Measurements from ENCODE around the gene APOB.

APOB gene

DNA sequence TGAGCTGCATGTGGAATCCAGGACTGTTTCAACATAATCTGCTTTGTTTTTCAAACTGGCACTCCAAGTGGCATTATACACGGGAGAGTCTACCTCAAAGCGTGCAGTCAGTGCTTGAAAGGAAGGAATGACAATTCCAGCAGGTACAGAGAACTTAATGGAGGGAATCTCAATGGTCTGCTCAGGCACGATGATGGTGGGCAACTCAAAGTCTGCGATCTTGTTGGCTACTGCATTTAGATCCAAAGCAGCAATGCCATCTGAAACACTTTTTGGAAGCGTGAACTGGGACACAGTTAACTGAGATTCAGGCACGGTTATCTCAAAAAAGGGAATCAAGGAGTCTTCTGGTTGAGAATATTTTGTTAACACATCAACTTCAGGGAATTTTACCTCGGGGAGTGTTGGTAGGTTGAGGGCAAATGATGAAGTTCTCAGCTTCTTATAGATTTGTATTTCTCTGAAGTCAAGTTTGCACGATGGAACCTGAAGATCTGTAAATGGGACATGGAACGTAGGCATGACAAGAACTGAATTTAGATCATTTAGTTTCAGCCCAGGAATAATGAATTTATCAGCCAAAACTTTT is 38.7 kb downstream of the APOB start:
- H3K79me2 ChIP-seq (ENCODE audit: insufficient read depth, low read length) = no peaks in the 10 kb centered on the region
- no peak overlapping the region for H3K4me2 ChIP-seq (ENCODE audit: low read depth, low read length, poor library complexity, severe bottlenecking)
- no peak overlapping the region for H2AFZ ChIP-seq (ENCODE audit: low read length)
- H3K9me3 ChIP-seq (ENCODE audit: insufficient read depth, low read depth, low read length) = no peaks in the 10 kb centered on the region
- TF ChIP-seq EZH2phosphoT487 (IDR thresholded peaks at IDR 0.05; ENCODE audit: borderline replicate concordance) = no peak
- TF ChIP-seq, protein P1, sequence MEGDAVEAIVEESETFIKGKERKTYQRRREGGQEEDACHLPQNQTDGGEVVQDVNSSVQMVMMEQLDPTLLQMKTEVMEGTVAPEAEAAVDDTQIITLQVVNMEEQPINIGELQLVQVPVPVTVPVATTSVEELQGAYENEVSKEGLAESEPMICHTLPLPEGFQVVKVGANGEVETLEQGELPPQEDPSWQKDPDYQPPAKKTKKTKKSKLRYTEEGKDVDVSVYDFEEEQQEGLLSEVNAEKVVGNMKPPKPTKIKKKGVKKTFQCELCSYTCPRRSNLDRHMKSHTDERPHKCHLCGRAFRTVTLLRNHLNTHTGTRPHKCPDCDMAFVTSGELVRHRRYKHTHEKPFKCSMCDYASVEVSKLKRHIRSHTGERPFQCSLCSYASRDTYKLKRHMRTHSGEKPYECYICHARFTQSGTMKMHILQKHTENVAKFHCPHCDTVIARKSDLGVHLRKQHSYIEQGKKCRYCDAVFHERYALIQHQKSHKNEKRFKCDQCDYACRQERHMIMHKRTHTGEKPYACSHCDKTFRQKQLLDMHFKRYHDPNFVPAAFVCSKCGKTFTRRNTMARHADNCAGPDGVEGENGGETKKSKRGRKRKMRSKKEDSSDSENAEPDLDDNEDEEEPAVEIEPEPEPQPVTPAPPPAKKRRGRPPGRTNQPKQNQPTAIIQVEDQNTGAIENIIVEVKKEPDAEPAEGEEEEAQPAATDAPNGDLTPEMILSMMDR (conservative IDR thresholded peaks at IDR 0.05; ENCODE audit: low read length) = no peak
- H3K27me3 ChIP-seq (ENCODE audit: insufficient read depth, low read length, poor library complexity, severe bottlenecking) = no peaks in the 10 kb centered on the region
- no peaks in the 10 kb centered on the region for H3F3A ChIP-seq (ENCODE audit: low read depth)
- no peak overlapping the region for H3K4me3 ChIP-seq (ENCODE audit: low read length, poor library complexity, severe bottlenecking)
- no peaks in the 10 kb centered on the region for H4K20me1 ChIP-seq (ENCODE audit: insufficient read depth, low read length, poor library complexity, severe bottlenecking)
- no peak overlapping the region for H3K9ac ChIP-seq (ENCODE audit: low read depth, low read length, poor library complexity, severe bottlenecking)
- no peaks in the 10 kb centered on the region for H3K4me1 ChIP-seq (ENCODE audit: insufficient read depth, low read length, poor library complexity, severe bottlenecking)
- H3K36me3 ChIP-seq (ENCODE audit: insufficient read depth, low read length) = no peaks in the 10 kb centered on the region
- no peaks in the 10 kb centered on the region for H3K9me2 ChIP-seq (replicated peaks; ENCODE audit: low read depth, low read length)

DNA sequence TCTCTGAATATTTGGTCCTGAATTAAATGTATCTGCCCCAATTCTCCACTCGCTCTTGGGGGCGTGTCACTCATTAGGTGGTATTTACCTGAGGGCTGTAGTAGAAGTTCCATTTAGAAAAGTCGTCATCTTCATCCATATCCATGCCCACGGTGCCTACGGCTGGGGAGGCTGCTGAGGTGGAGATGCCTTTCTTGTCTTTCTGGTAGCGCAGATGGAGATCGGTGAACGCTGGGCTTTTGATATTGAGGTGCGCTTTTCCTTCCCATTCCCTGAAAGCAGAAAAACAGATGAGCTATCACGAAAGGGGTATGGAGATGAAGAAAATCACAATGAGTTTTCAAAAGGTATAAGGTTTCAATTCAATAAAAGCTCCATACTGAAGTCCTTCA is 39.7 kb downstream of the APOB start:
- Histone ChIP-seq H3K27me3 (ENCODE audit: insufficient read depth, low read length, poor library complexity, severe bottlenecking) (no peaks in the 10 kb centered on the region), H3K9me3 (ENCODE audit: insufficient read depth, low read depth, low read length) (no peaks in the 10 kb centered on the region), H3K79me2 (ENCODE audit: insufficient read depth, low read length) (no peaks in the 10 kb centered on the region), H3K4me2 (ENCODE audit: low read depth, low read length, poor library complexity, severe bottlenecking) (no peak overlapping the region), H3F3A (ENCODE audit: low read depth) (no peaks in the 10 kb centered on the region), H3K36me3 (ENCODE audit: insufficient read depth, low read length) (no peaks in the 10 kb centered on the region), H3K4me1 (ENCODE audit: insufficient read depth, low read length, poor library complexity, severe bottlenecking) (no peaks in the 10 kb centered on the region), H2AFZ (ENCODE audit: low read length) (no peak overlapping the region), H4K20me1 (ENCODE audit: insufficient read depth, low read length, poor library complexity, severe bottlenecking) (no peaks in the 10 kb centered on the region), H3K9ac (ENCODE audit: low read depth, low read length, poor library complexity, severe bottlenecking) (no peak overlapping the region), H3K9me2 (replicated peaks; ENCODE audit: low read depth, low read length) (no peaks in the 10 kb centered on the region), H3K4me3 (ENCODE audit: low read length, poor library complexity, severe bottlenecking) (no peak overlapping the region)
- TF ChIP-seq EZH2phosphoT487 (IDR thresholded peaks at IDR 0.05; ENCODE audit: borderline replicate concordance) = no peak
- TF ChIP-seq, protein P1 (conservative IDR thresholded peaks at IDR 0.05; ENCODE audit: low read length) = no peak

DNA sequence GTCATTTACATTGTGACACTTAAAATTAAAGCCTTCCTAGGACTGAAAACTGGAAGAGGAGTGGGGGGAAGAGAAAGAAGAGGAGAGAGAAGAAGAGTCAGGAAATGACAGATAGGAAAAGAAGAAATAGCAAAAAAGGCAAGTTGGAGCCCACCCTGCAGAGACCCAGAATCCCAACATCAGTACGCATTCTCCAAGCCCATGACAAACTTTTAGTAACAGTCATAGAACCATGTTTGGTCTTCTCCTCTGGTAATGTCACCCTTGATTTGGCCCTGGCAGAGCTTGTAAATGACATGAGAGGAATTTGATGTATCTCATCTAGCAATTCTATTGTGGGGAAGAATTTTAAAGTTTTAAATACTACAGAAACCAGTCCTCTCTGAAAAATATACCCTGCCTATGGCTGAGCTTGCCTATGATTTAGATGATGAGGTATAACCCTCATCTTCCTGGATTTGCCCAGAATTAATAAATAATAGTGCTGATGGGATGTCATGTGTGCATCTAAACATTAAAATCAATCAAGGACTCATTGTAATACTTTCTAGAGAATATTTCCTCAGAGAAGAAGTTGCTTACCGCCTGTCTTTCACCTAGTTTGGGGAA is 40.2 kb downstream of the APOB start:
- no peaks in the 10 kb centered on the region for H3K36me3 ChIP-seq (ENCODE audit: insufficient read depth, low read length)
- TF ChIP-seq, protein P1 (conservative IDR thresholded peaks at IDR 0.05; ENCODE audit: low read length) = no peak
- no peak for TF ChIP-seq EZH2phosphoT487 (IDR thresholded peaks at IDR 0.05; ENCODE audit: borderline replicate concordance)
- H3K79me2 ChIP-seq (ENCODE audit: insufficient read depth, low read length) = no peaks in the 10 kb centered on the region
- no peaks in the 10 kb centered on the region for H3K27me3 ChIP-seq (ENCODE audit: insufficient read depth, low read length, poor library complexity, severe bottlenecking)
- H3K4me2 ChIP-seq (ENCODE audit: low read depth, low read length, poor library complexity, severe bottlenecking) = no peak overlapping the region
- no peak overlapping the region for H2AFZ ChIP-seq (ENCODE audit: low read length)
- no peaks in the 10 kb centered on the region for H3F3A ChIP-seq (ENCODE audit: low read depth)
- no peaks in the 10 kb centered on the region for H3K9me3 ChIP-seq (ENCODE audit: insufficient read depth, low read depth, low read length)
- no peaks in the 10 kb centered on the region for H3K4me1 ChIP-seq (ENCODE audit: insufficient read depth, low read length, poor library complexity, severe bottlenecking)
- no peak overlapping the region for H3K4me3 ChIP-seq (ENCODE audit: low read length, poor library complexity, severe bottlenecking)
- no peaks in the 10 kb centered on the region for H4K20me1 ChIP-seq (ENCODE audit: insufficient read depth, low read length, poor library complexity, severe bottlenecking)
- no peaks in the 10 kb centered on the region for H3K9me2 ChIP-seq (replicated peaks; ENCODE audit: low read depth, low read length)
- H3K9ac ChIP-seq (ENCODE audit: low read depth, low read length, poor library complexity, severe bottlenecking) = no peak overlapping the region

All from Loucy (cell line).